Gastrocnemius medialis (tissue), 4 donors: ENCODE results near the gene COL5A2. TPM values are rescaled to one million over a fixed set of nuclear protein-coding genes. Genes with fewer than 3 reads are reported as not detected.

Experiments used
- ATAC-seq, 2 donors: fragments of 150-250 bp; one replicate each; pipeline ENCODE4 v1.9.1; 2016
- DNase-seq, 2 donors: peaks; one replicate each; pipeline ENCODE4 v3.0.0-alpha.2; 2019
- H3K27ac ChIP-seq, 4 donors: fragments of 200-600 bp; sonication (generic); 1 replicate in 1 of 4; 2 replicates in 3 of 4; pipeline ENCODE4 v1.5.1; 2016 to 2018; ENCODE audit warnings: mild to moderate bottlenecking in 2 of 4, moderate library complexity in 1 of 4
- H3K27me3 ChIP-seq, 3 donors: fragments of 200-600 bp; sonication (generic) in 2 of 3; 1 replicate in 1 of 3; 2 replicates in 2 of 3; pipeline versions ENCODE4 v1.5.1 to v1.6.0; 2016 to 2019; ENCODE audit warnings: mild to moderate bottlenecking in 1 of 3, moderate library complexity in 1 of 3
- H3K36me3 ChIP-seq, 2 donors: fragments of 200-600 bp; sonication (generic) in 1 of 2; one replicate each; pipeline ENCODE4 v1.5.1; 2017 to 2018
- H3K4me1 ChIP-seq, 2 donors: fragments of 200-600 bp; sonication (generic) in 1 of 2; one replicate each; pipeline ENCODE4 v1.5.1; 2016 to 2017; ENCODE audit warnings: mild to moderate bottlenecking in 2 of 2
- H3K4me3 ChIP-seq, 4 donors: fragments of 200-600 bp; sonication (generic) in 3 of 4; 1 replicate in 1 of 4; 2 replicates in 3 of 4; pipeline ENCODE4 v1.5.1; 2016 to 2019; ENCODE audit warnings: mild to moderate bottlenecking in 2 of 4
- H3K9me3 ChIP-seq, 3 donors: fragments of 200-600 bp; sonication (generic) in 2 of 3; 1 replicate in 1 of 3; 2 replicates in 2 of 3; pipeline ENCODE4 v1.5.1; 2016 to 2019
- CTCF ChIP-seq, 5 experiments: fragments of 450-650 bp in 3 of 5; fragments of 200-600 bp in 2 of 5; sonication (generic) in 2 of 5; IDR thresholded peaks in 4 of 5; conservative IDR thresholded peaks in 1 of 5; 1 replicate in 4 of 5; 2 replicates in 1 of 5; pipeline ENCODE4 v1.5.1; 2016 to 2019; ENCODE audit warnings: antibody characterized with exemption in 5 of 5, mild to moderate bottlenecking in 3 of 5, moderate library complexity in 3 of 5
- POLR2A ChIP-seq, 2 donors: fragments of 450-650 bp; IDR thresholded peaks; one replicate each; pipeline ENCODE4 v1.6.1; 2017; ENCODE audit warnings: antibody characterized with exemption in 2 of 2, mild to moderate bottlenecking in 2 of 2, moderate library complexity in 2 of 2
- in situ Hi-C, 4 donors: fragments of 200-750 bp; cut with MboI; loops; one replicate each; pipeline versions ENCODE4 v1.15.0 to v1.8.0; 2017; ENCODE audit warnings: low sequenced_read_pairs in 4 of 4
- intact Hi-C: fragments of 100-400 bp; cut with DNase I; formaldehyde crosslinking; loops from one replicate; pipeline ENCODE4 v1.15.1; 2023; ENCODE audit warnings: low total_unique reads
- total RNA-seq, 4 donors: library from RNA; depleted of rRNA; stranded (reverse); fragments of >200 nt; gene quantifications; one replicate each; pipeline versions ENCODE4 v1.1.0 to v1.2.3, GENCODE V29; 2016

COL5A2 gene
- total RNA-seq, result 1 to 10 TPM; 4.4 to 9.8 (median 6.2) TPM

GRCh38 chr2:189179570-189179950 lies at the start of gene COL5A2:
Gene COL5A2, minus strand, starts transcription at chr2:189179761. Its CDS starts 157 bp downstream, at chr2:189179604.
- peak; percentile 85 to 86 for ATAC-seq
- DNase-seq, result peak; percentile 23 to 25
- peak within 1 kb of the TSS; percentile 50 to 54 (median 50) for H3K4me3 ChIP-seq
- H3K27me3 ChIP-seq, result no peaks in the 10 kb centered on the region
- peaks cover 0 to 8% of the 10 kb centered on the region in 2 donors for H3K4me1 ChIP-seq
- H3K27ac ChIP-seq, result peak within 1 kb of the TSS; percentile 45 to 59 (median 52)
- intact Hi-C loops, result loop anchor here (5.0 kb wide), 1 partner anchor 33 kb away; no protein-coding TSS in a partner anchor
- in situ Hi-C loops, result no loop called here
- H3K36me3 ChIP-seq, result no peaks in the 10 kb centered on the region
- no peak for TF ChIP-seq CTCF (IDR thresholded peaks at IDR 0.05 in 4 of 5, conservative IDR thresholded peaks at IDR 0.05 in 1 of 5)
- TF ChIP-seq POLR2A (IDR thresholded peaks at IDR 0.05), result peak in 1 of 2 donors; percentile 41
- no peaks in the 10 kb centered on the region for H3K9me3 ChIP-seq

GRCh38 chr2:189226017-189226416 lies 46.5 kb upstream of the COL5A2 start:
- ATAC-seq (no peak), DNase-seq (no peak)
- Histone ChIP-seq H3K9me3 (no peaks in the 10 kb centered on the region), H3K36me3 (no peaks in the 10 kb centered on the region), H3K27me3 (no peaks in the 10 kb centered on the region), H3K27ac (no peak overlapping the region), H3K4me1 (peaks cover 0 to 7% of the 10 kb centered on the region in 2 donors), H3K4me3 (no peak overlapping the region)
- TF ChIP-seq CTCF (IDR thresholded peaks at IDR 0.05 in 4 of 5, conservative IDR thresholded peaks at IDR 0.05 in 1 of 5) (no peak), POLR2A (IDR thresholded peaks at IDR 0.05) (no peak)
- in situ Hi-C loops (no loop called here), intact Hi-C loops (no loop called here)

GRCh38 chr2:189225032-189225431 lies 45.5 kb upstream of the COL5A2 start:
- H3K4me3 ChIP-seq, result no peak overlapping the region
- H3K27me3 ChIP-seq, result no peaks in the 10 kb centered on the region
- ATAC-seq, result no peak
- no peaks in the 10 kb centered on the region for H3K9me3 ChIP-seq
- H3K4me1 ChIP-seq, result peaks cover 0 to 7% of the 10 kb centered on the region in 2 donors
- DNase-seq, result no peak
- TF ChIP-seq CTCF (IDR thresholded peaks at IDR 0.05 in 4 of 5, conservative IDR thresholded peaks at IDR 0.05 in 1 of 5), result no peak
- no peak for TF ChIP-seq POLR2A (IDR thresholded peaks at IDR 0.05)
- intact Hi-C loops (no loop called here), in situ Hi-C loops (no loop called here)
- H3K36me3 ChIP-seq, result no peaks in the 10 kb centered on the region
- H3K27ac ChIP-seq, result no peak overlapping the region

GRCh38 chr2:189222468-189223105 lies 43.0 kb upstream of the COL5A2 start:
- Histone ChIP-seq H3K4me3 (no peak overlapping the region), H3K4me1 (peaks cover 0 to 7% of the 10 kb centered on the region in 2 donors), H3K36me3 (no peaks in the 10 kb centered on the region), H3K9me3 (no peaks in the 10 kb centered on the region), H3K27me3 (no peaks in the 10 kb centered on the region), H3K27ac (no peak overlapping the region)
- intact Hi-C loops (no loop called here), in situ Hi-C loops (no loop called here)
- TF ChIP-seq POLR2A (IDR thresholded peaks at IDR 0.05) (no peak), CTCF (IDR thresholded peaks at IDR 0.05 in 4 of 5, conservative IDR thresholded peaks at IDR 0.05 in 1 of 5) (no peak)
- ATAC-seq (no peak), DNase-seq (no peak)
